Fibroblast of peridontal ligament (primary cell): ENCODE data around the gene ZDHHC4.
"Not testable (repeated sequence)": the region's sequence is repeated elsewhere in the genome, so short reads cannot be mapped to it uniquely, and the experiment has no call there.

Source experiments
- DNase-seq: peaks from one replicate; pipeline ENCODE4 v3.0.0-alpha.2; 2010; ENCODE audit errors: extremely low read depth

The ZDHHC4 gene

GRCh38 chr7:6562106-6562505 lies 15.1 kb upstream of the ZDHHC4 start:
- DNase-seq = no peak

GRCh38 chr7:6563936-6564770 lies 13.1 kb upstream of the ZDHHC4 start:
- DNase-seq = no peak

GRCh38 chr7:6565655-6566054 lies 11.6 kb upstream of the ZDHHC4 start:
- DNase-seq = no peak

GRCh38 chr7:6567886-6568285 lies 9.4 kb upstream of the ZDHHC4 start:
- DNase-seq = no peak

- DNase-seq = no peak
Measured at GRCh38 chr7:6571160-6571779, 6.0 kb upstream of the ZDHHC4 start.

GRCh38 chr7:6575281-6576023 lies 1.8 kb upstream of the ZDHHC4 start:
- no peak for DNase-seq

- no peak for DNase-seq
Measured at GRCh38 chr7:6576024-6576866, 1.0 kb upstream of the ZDHHC4 start.

- DNase-seq = peak; percentile 11
Measured at GRCh38 chr7:6576867-6577368, 336 bp upstream of the ZDHHC4 start.

GRCh38 chr7:6578114-6579084 lies 1.1 kb downstream of the ZDHHC4 start:
- no peak for DNase-seq

GRCh38 chr7:6579446-6579845 lies 2.2 kb downstream of the ZDHHC4 start:
- DNase-seq = no peak

- not testable (repeated sequence) for DNase-seq
Measured at GRCh38 chr7:6585746-6586432, 8.6 kb downstream of the ZDHHC4 start.

- no peak for DNase-seq
Measured at GRCh38 chr7:6588566-6588965, 11.3 kb downstream of the ZDHHC4 start.

- no peak for DNase-seq
Measured at GRCh38 chr7:6589151-6589828, 12.0 kb downstream of the ZDHHC4 start.

GRCh38 chr7:6589829-6590644 lies 12.8 kb downstream of the ZDHHC4 start, which contains the start of gene INTS15:
Gene INTS15, plus strand, starts transcription at chr7:6590021. Its CDS starts 263 bp downstream, at chr7:6590284.
- peak; percentile 67 for DNase-seq

GRCh38 chr7:6590645-6591110 lies 13.4 kb downstream of the ZDHHC4 start:
- no peak for DNase-seq

GRCh38 chr7:6600093-6600492 lies 22.8 kb downstream of the ZDHHC4 start:
- no peak for DNase-seq

GRCh38 chr7:6604458-6604857 lies 27.2 kb downstream of the ZDHHC4 start:
- DNase-seq = no peak
